GM23338 (cell line): ENCODE data around the gene ICA1L. TPM values are rescaled to one million over a fixed set of nuclear protein-coding genes. Genes with fewer than 3 reads are reported as not detected.

Source experiments
- ATAC-seq: fragments of 200-7000 bp; cut with Tn5 transposase; 3 replicates; pipeline ENCODE4 v1.9.1; 2020
- DNase-seq: peaks from one replicate; pipeline ENCODE4 v3.0.0-alpha.2; 2015; ENCODE audit warnings: low spot score
- H2AFZ ChIP-seq: fragments of 200-600 bp; sonication (generic); 2 replicates; pipeline ENCODE4 v1.8.0; 2016; ENCODE audit warnings: antibody characterized with exemption, mild to moderate bottlenecking, moderate library complexity
- H3F3A ChIP-seq: fragments of 200-600 bp; sonication (generic); replicated peaks from 2 replicates; pipeline ENCODE4 v1.8.0; 2017; ENCODE audit warnings: antibody characterized with exemption, mixed run types, low read depth
- H3K27ac ChIP-seq: fragments of 200-600 bp; sonication (generic); 2 replicates; pipeline ENCODE4 v1.6.1; 2016; ENCODE audit warnings: low read depth
- H3K27me3 ChIP-seq: fragments of 200-600 bp; sonication (generic); 2 replicates; pipeline ENCODE4 v1.8.0; 2016; ENCODE audit warnings: mild to moderate bottlenecking, mixed run types, moderate library complexity; ENCODE audit not compliant: insufficient read depth
- H3K36me3 ChIP-seq: fragments of 200-600 bp; sonication (generic); 2 replicates; pipeline ENCODE4 v1.8.0; 2016; ENCODE audit warnings: mild to moderate bottlenecking; ENCODE audit not compliant: insufficient read depth
- H3K4me1 ChIP-seq: fragments of 200-600 bp; sonication (generic); 2 replicates; pipeline ENCODE4 v1.8.0; 2016; ENCODE audit warnings: mild to moderate bottlenecking, moderate library complexity; ENCODE audit not compliant: insufficient read depth
- H3K4me2 ChIP-seq: fragments of 200-600 bp; sonication (generic); 2 replicates; pipeline ENCODE4 v1.7.1; 2017; ENCODE audit warnings: mixed run types
- H3K4me3 ChIP-seq: fragments of 200-600 bp; sonication (generic); 2 replicates; pipeline ENCODE4 v1.6.1; 2016; ENCODE audit warnings: mixed run types
- H3K79me2 ChIP-seq: fragments of 200-600 bp; sonication (generic); replicated peaks from 2 replicates; pipeline ENCODE4 v1.8.0; 2017; ENCODE audit warnings: mild to moderate bottlenecking; ENCODE audit not compliant: insufficient read depth
- H3K9me2 ChIP-seq: fragments of 200-600 bp; sonication (generic); 2 replicates; pipeline ENCODE4 v1.8.0; 2017; ENCODE audit not compliant: insufficient read depth
- H4K20me1 ChIP-seq: fragments of 200-600 bp; sonication (generic); replicated peaks from 2 replicates; pipeline ENCODE4 v1.8.0; 2017; ENCODE audit warnings: mild to moderate bottlenecking; ENCODE audit not compliant: insufficient read depth
- H3K27ac Mint-ChIP-seq: 2 replicates; pipeline ENCODE4 v1.8.0; 2020; ENCODE audit warnings: inconsistent platforms, mild to moderate bottlenecking, moderate library complexity, mixed read lengths
- H3K27me3 Mint-ChIP-seq: 3 replicates; pipeline ENCODE4 v1.8.0; 2022; ENCODE audit warnings: low read depth, mild to moderate bottlenecking, moderate library complexity, mixed read lengths, inconsistent platforms; ENCODE audit not compliant: insufficient read depth, poor library complexity
- H3K36me3 Mint-ChIP-seq: 3 replicates; pipeline ENCODE4 v1.8.0; 2021; ENCODE audit warnings: low read depth, mild to moderate bottlenecking, inconsistent platforms, moderate library complexity, mixed read lengths
- H3K4me1 Mint-ChIP-seq: 3 replicates; pipeline ENCODE4 v1.8.0; 2020; ENCODE audit warnings: mild to moderate bottlenecking, inconsistent platforms, mixed read lengths
- H3K4me3 Mint-ChIP-seq: 3 replicates; pipeline ENCODE4 v1.8.0; 2021; ENCODE audit warnings: moderate library complexity, mild to moderate bottlenecking, inconsistent platforms, mixed read lengths
- H3K9me3 Mint-ChIP-seq: 3 replicates; pipeline ENCODE4 v1.8.0; 2020; ENCODE audit warnings: moderate library complexity, mild to moderate bottlenecking, inconsistent platforms, mixed read lengths
- CREB1 ChIP-seq: fragments of 250-450 bp; sonication (Bioruptor Pico); IDR thresholded peaks from 2 replicates; pipeline ENCODE4 v1.5.0; 2020; ENCODE audit warnings: low read depth, mild to moderate bottlenecking, moderate library complexity
- EZH2 ChIP-seq: fragments of 200-600 bp; sonication (generic); IDR thresholded peaks from one replicate; pipeline ENCODE4 v1.8.0; 2017; ENCODE audit warnings: antibody characterized with exemption, mild to moderate bottlenecking, low read depth; ENCODE audit not compliant: unreplicated experiment
- EZH2phosphoT487 ChIP-seq: fragments of 200-600 bp; sonication (generic); IDR thresholded peaks from one replicate; pipeline ENCODE4 v1.8.1; 2018; ENCODE audit warnings: antibody characterized with exemption; ENCODE audit not compliant: unreplicated experiment
- JUNB ChIP-seq: IDR thresholded peaks from one replicate; pipeline ENCODE4 v1.6.1; 2016; ENCODE audit warnings: antibody characterized with exemption; ENCODE audit not compliant: unreplicated experiment
- NANOG ChIP-seq: IDR thresholded peaks from 2 replicates; pipeline ENCODE4 v1.6.1; 2016; ENCODE audit warnings: antibody characterized with exemption, borderline replicate concordance
- POLR2AphosphoS5 ChIP-seq: IDR thresholded peaks from 2 replicates; pipeline ENCODE4 v1.6.1; 2016; ENCODE audit warnings: antibody characterized with exemption, low read depth
- STAT1 ChIP-seq: IDR thresholded peaks from one replicate; pipeline ENCODE4 v1.6.1; 2016; ENCODE audit warnings: antibody characterized with exemption; ENCODE audit not compliant: unreplicated experiment
- ZNF114 ChIP-seq: fragments of 250-450 bp; sonication (Bioruptor Pico); IDR thresholded peaks from 2 replicates; pipeline ENCODE4 v1.5.0; 2020; ENCODE audit warnings: mild to moderate bottlenecking, moderate library complexity
- ZNF331 ChIP-seq: fragments of 250-450 bp; sonication (Bioruptor Pico); IDR thresholded peaks from 2 replicates; pipeline ENCODE4 v1.5.0; 2020; ENCODE audit warnings: low read depth, mild to moderate bottlenecking, moderate library complexity
- polyA plus RNA-seq: library from polyadenylated mRNA; unstranded; fragments of >200 nt; fragmentation: Nextera tagmentation; extraction: Ambion mirVana; gene quantifications from 2 replicates; pipeline ENCODE4 v1.2.1, GENCODE V29; 2016
- total RNA-seq: library from RNA; depleted of rRNA; stranded (reverse); fragments of >200 nt; shearing (Covaris generic); gene quantifications from 2 replicates; pipeline ENCODE4 v1.2.3, GENCODE V29; 2014
- TF ChIP-seq, protein P1 (sequence below): IDR thresholded peaks from 2 replicates; pipeline ENCODE4 v1.6.1; 2016; ENCODE audit warnings: antibody characterized with exemption
- TF ChIP-seq, protein P2 (sequence below): fragments of 250-450 bp; sonication (Bioruptor Pico); IDR thresholded peaks from 2 replicates; pipeline ENCODE4 v1.5.0; 2020; ENCODE audit warnings: mild to moderate bottlenecking, moderate library complexity
- TF ChIP-seq, protein P3 (sequence below), 2 experiments: fragments of 200-600 bp in 1 of 2; sonication (generic) in 1 of 2; conservative IDR thresholded peaks; 2 replicates each; pipeline versions ENCODE4 v1.5.1 to v1.6.1; 2016 to 2017; ENCODE audit warnings: antibody characterized with exemption in 2 of 2, low read depth in 2 of 2, mild to moderate bottlenecking in 2 of 2, moderate library complexity in 1 of 2
- TF ChIP-seq, protein P4 (sequence below): IDR thresholded peaks from one replicate; pipeline ENCODE4 v1.6.1; 2018; ENCODE audit warnings: antibody characterized with exemption; ENCODE audit not compliant: unreplicated experiment

The ICA1L gene
- total and polyA plus RNA-seq, 2 experiments from 2014 or later: 1.6 to 7.2 TPM

DNA sequence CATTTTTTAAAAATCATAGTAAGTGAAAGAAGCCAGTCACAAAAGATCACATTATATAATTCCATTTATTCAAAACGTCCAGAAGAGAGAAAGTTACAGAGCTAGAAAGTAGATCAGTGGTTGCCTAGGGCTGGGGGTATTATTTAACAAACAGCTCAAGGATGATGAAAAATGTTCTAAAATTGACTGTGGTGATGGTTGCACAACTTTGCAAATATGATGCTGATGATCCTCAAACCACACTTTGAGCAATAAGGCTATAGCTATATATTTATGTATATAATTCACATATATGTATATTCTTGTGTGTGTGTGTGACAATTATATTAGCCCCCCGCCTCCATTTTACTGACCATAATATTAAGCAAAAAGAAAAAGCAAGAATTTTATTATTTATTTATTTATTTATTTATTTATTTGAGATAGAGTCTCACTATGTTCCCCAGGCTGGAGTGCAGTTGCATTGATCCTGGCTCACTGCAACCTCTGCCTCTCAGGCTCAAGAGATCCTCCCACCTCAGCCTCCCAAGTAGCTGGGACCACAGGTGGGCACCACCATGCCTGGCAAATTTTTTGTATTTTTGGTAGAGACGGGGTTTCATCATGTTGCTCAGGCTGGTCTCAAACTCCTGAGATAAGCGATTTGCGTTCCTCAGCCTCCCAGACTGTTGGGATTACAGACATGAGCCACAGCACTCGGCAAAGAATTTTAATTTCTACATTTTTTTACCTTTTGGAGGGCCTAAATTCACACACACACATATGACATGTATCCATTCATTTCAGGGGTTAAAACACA is 38.0 kb upstream of the ICA1L start:
- no peaks in the 10 kb centered on the region for H3K4me1 ChIP-seq
- no peaks in the 10 kb centered on the region for H3K27me3 Mint-ChIP-seq
- H3K36me3 ChIP-seq: peaks cover 16% of the 10 kb centered on the region
- H4K20me1 ChIP-seq: peaks cover 20% of the 10 kb centered on the region
- H3K4me3 ChIP-seq: peak overlapping the region; percentile 78
- H3K9me2 ChIP-seq: no peaks in the 10 kb centered on the region
- H2AFZ ChIP-seq: no peak overlapping the region
- no peak for DNase-seq
- peaks cover 47% of the 10 kb centered on the region for H3K36me3 Mint-ChIP-seq
- peak overlapping the region; percentile 100 for H3K4me3 Mint-ChIP-seq
- no peak overlapping the region for H3K27ac Mint-ChIP-seq
- peak overlapping the region; percentile 93 for H3K4me2 ChIP-seq
- no peaks in the 10 kb centered on the region for H3K27me3 ChIP-seq
- H3K79me2 ChIP-seq: peaks cover 69% of the 10 kb centered on the region
- TF ChIP-seq, protein P1, sequence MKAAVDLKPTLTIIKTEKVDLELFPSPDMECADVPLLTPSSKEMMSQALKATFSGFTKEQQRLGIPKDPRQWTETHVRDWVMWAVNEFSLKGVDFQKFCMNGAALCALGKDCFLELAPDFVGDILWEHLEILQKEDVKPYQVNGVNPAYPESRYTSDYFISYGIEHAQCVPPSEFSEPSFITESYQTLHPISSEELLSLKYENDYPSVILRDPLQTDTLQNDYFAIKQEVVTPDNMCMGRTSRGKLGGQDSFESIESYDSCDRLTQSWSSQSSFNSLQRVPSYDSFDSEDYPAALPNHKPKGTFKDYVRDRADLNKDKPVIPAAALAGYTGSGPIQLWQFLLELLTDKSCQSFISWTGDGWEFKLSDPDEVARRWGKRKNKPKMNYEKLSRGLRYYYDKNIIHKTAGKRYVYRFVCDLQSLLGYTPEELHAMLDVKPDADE: no peak
- TF ChIP-seq, protein P2, sequence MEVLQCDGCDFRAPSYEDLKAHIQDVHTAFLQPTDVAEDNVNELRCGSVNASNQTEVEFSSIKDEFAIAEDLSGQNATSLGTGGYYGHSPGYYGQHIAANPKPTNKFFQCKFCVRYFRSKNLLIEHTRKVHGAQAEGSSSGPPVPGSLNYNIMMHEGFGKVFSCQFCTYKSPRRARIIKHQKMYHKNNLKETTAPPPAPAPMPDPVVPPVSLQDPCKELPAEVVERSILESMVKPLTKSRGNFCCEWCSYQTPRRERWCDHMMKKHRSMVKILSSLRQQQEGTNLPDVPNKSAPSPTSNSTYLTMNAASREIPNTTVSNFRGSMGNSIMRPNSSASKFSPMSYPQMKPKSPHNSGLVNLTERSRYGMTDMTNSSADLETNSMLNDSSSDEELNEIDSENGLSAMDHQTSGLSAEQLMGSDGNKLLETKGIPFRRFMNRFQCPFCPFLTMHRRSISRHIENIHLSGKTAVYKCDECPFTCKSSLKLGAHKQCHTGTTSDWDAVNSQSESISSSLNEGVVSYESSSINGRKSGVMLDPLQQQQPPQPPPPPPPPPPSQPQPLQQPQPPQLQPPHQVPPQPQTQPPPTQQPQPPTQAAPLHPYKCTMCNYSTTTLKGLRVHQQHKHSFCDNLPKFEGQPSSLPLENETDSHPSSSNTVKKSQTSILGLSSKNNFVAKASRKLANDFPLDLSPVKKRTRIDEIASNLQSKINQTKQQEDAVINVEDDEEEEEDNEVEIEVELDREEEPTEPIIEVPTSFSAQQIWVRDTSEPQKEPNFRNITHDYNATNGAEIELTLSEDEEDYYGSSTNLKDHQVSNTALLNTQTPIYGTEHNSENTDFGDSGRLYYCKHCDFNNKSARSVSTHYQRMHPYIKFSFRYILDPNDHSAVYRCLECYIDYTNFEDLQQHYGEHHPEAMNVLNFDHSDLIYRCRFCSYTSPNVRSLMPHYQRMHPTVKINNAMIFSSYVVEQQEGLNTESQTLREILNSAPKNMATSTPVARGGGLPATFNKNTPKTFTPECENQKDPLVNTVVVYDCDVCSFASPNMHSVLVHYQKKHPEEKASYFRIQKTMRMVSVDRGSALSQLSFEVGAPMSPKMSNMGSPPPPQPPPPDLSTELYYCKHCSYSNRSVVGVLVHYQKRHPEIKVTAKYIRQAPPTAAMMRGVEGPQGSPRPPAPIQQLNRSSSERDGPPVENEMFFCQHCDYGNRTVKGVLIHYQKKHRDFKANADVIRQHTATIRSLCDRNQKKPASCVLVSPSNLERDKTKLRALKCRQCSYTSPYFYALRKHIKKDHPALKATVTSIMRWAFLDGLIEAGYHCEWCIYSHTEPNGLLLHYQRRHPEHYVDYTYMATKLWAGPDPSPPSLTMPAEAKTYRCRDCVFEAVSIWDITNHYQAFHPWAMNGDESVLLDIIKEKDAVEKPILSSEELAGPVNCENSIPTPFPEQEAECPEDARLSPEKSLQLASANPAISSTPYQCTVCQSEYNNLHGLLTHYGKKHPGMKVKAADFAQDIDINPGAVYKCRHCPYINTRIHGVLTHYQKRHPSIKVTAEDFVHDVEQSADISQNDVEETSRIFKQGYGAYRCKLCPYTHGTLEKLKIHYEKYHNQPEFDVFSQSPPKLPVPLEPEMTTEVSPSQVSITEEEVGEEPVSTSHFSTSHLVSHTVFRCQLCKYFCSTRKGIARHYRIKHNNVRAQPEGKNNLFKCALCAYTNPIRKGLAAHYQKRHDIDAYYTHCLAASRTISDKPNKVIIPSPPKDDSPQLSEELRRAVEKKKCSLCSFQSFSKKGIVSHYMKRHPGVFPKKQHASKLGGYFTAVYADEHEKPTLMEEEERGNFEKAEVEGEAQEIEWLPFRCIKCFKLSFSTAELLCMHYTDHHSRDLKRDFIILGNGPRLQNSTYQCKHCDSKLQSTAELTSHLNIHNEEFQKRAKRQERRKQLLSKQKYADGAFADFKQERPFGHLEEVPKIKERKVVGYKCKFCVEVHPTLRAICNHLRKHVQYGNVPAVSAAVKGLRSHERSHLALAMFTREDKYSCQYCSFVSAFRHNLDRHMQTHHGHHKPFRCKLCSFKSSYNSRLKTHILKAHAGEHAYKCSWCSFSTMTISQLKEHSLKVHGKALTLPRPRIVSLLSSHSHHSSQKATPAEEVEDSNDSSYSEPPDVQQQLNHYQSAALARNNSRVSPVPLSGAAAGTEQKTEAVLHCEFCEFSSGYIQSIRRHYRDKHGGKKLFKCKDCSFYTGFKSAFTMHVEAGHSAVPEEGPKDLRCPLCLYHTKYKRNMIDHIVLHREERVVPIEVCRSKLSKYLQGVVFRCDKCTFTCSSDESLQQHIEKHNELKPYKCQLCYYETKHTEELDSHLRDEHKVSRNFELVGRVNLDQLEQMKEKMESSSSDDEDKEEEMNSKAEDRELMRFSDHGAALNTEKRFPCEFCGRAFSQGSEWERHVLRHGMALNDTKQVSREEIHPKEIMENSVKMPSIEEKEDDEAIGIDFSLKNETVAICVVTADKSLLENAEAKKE (CRISPR knock-in tag): no peak
- no peak for TF ChIP-seq EZH2phosphoT487
- no peak for TF ChIP-seq STAT1
- TF ChIP-seq EZH2: no peak
- TF ChIP-seq ZNF331: no peak
- TF ChIP-seq ZNF114 (CRISPR knock-in tag): no peak
- TF ChIP-seq, protein P3, sequence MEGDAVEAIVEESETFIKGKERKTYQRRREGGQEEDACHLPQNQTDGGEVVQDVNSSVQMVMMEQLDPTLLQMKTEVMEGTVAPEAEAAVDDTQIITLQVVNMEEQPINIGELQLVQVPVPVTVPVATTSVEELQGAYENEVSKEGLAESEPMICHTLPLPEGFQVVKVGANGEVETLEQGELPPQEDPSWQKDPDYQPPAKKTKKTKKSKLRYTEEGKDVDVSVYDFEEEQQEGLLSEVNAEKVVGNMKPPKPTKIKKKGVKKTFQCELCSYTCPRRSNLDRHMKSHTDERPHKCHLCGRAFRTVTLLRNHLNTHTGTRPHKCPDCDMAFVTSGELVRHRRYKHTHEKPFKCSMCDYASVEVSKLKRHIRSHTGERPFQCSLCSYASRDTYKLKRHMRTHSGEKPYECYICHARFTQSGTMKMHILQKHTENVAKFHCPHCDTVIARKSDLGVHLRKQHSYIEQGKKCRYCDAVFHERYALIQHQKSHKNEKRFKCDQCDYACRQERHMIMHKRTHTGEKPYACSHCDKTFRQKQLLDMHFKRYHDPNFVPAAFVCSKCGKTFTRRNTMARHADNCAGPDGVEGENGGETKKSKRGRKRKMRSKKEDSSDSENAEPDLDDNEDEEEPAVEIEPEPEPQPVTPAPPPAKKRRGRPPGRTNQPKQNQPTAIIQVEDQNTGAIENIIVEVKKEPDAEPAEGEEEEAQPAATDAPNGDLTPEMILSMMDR (conservative IDR thresholded peaks at IDR 0.05; ENCODE audit: low read depth in 2 of 2): no peak
- no peak for TF ChIP-seq JUNB
- no peak for TF ChIP-seq CREB1 (CRISPR knock-in tag)
- TF ChIP-seq NANOG: no peak
- TF ChIP-seq, protein P4, sequence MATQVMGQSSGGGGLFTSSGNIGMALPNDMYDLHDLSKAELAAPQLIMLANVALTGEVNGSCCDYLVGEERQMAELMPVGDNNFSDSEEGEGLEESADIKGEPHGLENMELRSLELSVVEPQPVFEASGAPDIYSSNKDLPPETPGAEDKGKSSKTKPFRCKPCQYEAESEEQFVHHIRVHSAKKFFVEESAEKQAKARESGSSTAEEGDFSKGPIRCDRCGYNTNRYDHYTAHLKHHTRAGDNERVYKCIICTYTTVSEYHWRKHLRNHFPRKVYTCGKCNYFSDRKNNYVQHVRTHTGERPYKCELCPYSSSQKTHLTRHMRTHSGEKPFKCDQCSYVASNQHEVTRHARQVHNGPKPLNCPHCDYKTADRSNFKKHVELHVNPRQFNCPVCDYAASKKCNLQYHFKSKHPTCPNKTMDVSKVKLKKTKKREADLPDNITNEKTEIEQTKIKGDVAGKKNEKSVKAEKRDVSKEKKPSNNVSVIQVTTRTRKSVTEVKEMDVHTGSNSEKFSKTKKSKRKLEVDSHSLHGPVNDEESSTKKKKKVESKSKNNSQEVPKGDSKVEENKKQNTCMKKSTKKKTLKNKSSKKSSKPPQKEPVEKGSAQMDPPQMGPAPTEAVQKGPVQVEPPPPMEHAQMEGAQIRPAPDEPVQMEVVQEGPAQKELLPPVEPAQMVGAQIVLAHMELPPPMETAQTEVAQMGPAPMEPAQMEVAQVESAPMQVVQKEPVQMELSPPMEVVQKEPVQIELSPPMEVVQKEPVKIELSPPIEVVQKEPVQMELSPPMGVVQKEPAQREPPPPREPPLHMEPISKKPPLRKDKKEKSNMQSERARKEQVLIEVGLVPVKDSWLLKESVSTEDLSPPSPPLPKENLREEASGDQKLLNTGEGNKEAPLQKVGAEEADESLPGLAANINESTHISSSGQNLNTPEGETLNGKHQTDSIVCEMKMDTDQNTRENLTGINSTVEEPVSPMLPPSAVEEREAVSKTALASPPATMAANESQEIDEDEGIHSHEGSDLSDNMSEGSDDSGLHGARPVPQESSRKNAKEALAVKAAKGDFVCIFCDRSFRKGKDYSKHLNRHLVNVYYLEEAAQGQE: no peak
- no peak for TF ChIP-seq POLR2AphosphoS5
- no peak for ATAC-seq
- H3F3A ChIP-seq: no peaks in the 10 kb centered on the region
- H3K27ac ChIP-seq: no peak overlapping the region
- peaks cover 7% of the 10 kb centered on the region; the same call in 1 of the 3 replicates for H3K9me3 Mint-ChIP-seq
- peaks cover 5% of the 10 kb centered on the region; the same call in 2 of the 3 replicates for H3K4me1 Mint-ChIP-seq
